ENCODE results near the gene PEX14. TPM values are rescaled to one million over a fixed set of nuclear protein-coding genes. Genes with fewer than 3 reads are reported as not detected.

Gene PEX14
- total RNA-seq, 1 donor from 2014 or later: 31.4 TPM

DNA sequence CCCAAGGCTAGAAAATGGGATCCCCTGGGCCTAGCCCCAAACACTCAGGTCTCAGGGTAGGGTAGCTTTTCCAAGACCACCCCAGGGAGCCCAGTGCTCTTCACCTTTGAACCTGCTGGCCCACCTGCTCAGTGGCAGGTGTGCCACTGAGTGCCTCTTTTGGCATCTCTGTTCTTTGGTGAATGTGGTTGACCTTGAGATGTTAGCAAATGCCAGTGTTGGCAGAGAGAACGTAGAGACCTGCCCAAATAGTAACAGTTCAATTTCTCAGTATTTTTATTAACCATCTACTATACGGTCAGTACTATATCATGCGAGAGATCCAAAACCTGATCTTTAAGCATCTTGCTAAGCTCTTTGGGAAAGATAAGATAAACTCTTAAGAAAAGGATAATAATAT lies 128.2 kb downstream of the PEX14 start:
- H3K9me3 Mint-ChIP-seq: no peaks in the 10 kb centered on the region
- no peak overlapping the region for H3K27ac Mint-ChIP-seq
- TF ChIP-seq, protein P1, sequence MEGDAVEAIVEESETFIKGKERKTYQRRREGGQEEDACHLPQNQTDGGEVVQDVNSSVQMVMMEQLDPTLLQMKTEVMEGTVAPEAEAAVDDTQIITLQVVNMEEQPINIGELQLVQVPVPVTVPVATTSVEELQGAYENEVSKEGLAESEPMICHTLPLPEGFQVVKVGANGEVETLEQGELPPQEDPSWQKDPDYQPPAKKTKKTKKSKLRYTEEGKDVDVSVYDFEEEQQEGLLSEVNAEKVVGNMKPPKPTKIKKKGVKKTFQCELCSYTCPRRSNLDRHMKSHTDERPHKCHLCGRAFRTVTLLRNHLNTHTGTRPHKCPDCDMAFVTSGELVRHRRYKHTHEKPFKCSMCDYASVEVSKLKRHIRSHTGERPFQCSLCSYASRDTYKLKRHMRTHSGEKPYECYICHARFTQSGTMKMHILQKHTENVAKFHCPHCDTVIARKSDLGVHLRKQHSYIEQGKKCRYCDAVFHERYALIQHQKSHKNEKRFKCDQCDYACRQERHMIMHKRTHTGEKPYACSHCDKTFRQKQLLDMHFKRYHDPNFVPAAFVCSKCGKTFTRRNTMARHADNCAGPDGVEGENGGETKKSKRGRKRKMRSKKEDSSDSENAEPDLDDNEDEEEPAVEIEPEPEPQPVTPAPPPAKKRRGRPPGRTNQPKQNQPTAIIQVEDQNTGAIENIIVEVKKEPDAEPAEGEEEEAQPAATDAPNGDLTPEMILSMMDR (IDR thresholded peaks at IDR 0.05; ENCODE audit: unreplicated experiment): no peak
- no peak for DNase-seq (ENCODE audit: low spot score in 2 of 2, unreplicated experiment in 2 of 2)
- H3K4me3 Mint-ChIP-seq: no peak overlapping the region
- H3K27me3 Mint-ChIP-seq (ENCODE audit: low read depth): peaks cover 14% of the 10 kb centered on the region
- peaks cover 13% of the 10 kb centered on the region for H3K36me3 Mint-ChIP-seq
- H3K4me1 Mint-ChIP-seq: peaks cover 27% of the 10 kb centered on the region

GRCh38 chr1:10604966-10605365 lies 130.2 kb downstream of the PEX14 start:
- DNase-seq (ENCODE audit: low spot score in 2 of 2, unreplicated experiment in 2 of 2): no peak
- Mint-ChIP-seq H3K27ac (no peak overlapping the region), H3K4me3 (no peak overlapping the region), H3K27me3 (ENCODE audit: low read depth) (peaks cover 14% of the 10 kb centered on the region), H3K9me3 (peaks cover 9% of the 10 kb centered on the region), H3K36me3 (peaks cover 21% of the 10 kb centered on the region), H3K4me1 (peaks cover 18% of the 10 kb centered on the region)
- TF ChIP-seq, protein P1 (IDR thresholded peaks at IDR 0.05; ENCODE audit: unreplicated experiment): no peak

GRCh38 chr1:10606064-10606463 lies 131.3 kb downstream of the PEX14 start:
- Mint-ChIP-seq H3K4me1 (peaks cover 18% of the 10 kb centered on the region), H3K4me3 (no peak overlapping the region), H3K36me3 (peaks cover 24% of the 10 kb centered on the region), H3K9me3 (peaks cover 9% of the 10 kb centered on the region), H3K27ac (no peak overlapping the region), H3K27me3 (ENCODE audit: low read depth) (peaks cover 14% of the 10 kb centered on the region)
- TF ChIP-seq, protein P1 (IDR thresholded peaks at IDR 0.05; ENCODE audit: unreplicated experiment): no peak
- no peak for DNase-seq (ENCODE audit: low spot score in 2 of 2, unreplicated experiment in 2 of 2)

DNA sequence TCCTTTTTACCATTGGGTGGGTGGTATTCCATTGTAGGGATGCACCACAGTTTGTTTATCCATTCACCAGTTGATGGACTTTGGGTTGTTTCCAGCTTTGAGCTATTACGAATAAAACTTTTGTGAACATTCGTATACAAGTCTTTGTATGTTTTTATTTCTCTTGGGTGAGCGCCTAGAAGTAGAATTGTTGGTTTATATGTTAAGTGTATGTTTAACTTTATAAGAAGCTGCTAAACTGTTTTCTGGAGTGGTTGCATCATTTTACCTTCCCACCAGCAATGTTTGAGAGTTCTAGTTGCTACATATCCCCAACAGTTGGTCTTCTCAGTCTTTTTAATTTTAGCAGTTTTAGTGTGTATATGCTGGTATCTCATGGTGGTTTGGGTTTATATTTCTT lies 132.5 kb downstream of the PEX14 start:
- Mint-ChIP-seq H3K27me3 (ENCODE audit: low read depth) (peaks cover 14% of the 10 kb centered on the region), H3K27ac (no peak overlapping the region), H3K36me3 (peaks cover 21% of the 10 kb centered on the region), H3K4me1 (peaks cover 8% of the 10 kb centered on the region), H3K4me3 (no peak overlapping the region), H3K9me3 (peaks cover 9% of the 10 kb centered on the region)
- TF ChIP-seq, protein P1 (IDR thresholded peaks at IDR 0.05; ENCODE audit: unreplicated experiment): no peak
- DNase-seq (ENCODE audit: low spot score in 2 of 2, unreplicated experiment in 2 of 2): no peak

DNA sequence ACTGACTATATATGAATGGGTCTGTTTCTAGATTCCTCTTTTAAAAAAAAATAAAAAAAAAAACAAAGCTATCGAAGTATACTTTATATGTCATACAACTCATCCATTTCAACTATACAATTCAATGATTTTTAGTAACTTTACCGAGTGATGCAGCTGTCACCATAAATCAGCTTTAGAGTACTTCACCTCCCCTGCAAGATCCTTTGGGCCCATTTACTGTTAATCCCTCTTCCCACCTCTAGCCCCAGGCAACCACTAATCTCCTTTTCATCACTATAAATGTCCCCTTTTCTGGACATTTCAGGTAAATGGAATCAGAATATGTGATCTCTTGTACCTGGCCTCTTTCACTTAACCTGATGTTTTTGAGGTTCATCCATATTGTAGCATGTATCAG lies 133.9 kb downstream of the PEX14 start:
- H3K9me3 Mint-ChIP-seq: peaks cover 9% of the 10 kb centered on the region

More for the DNA sequence above, 133.9 kb downstream of the PEX14 start:
- DNase-seq (ENCODE audit: low spot score in 2 of 2, unreplicated experiment in 2 of 2): no peak
- peaks cover 14% of the 10 kb centered on the region for H3K27me3 Mint-ChIP-seq (ENCODE audit: low read depth)
- H3K4me1 Mint-ChIP-seq: no peaks in the 10 kb centered on the region
- H3K4me3 Mint-ChIP-seq: no peak overlapping the region
- H3K27ac Mint-ChIP-seq: no peak overlapping the region
- peaks cover 21% of the 10 kb centered on the region for H3K36me3 Mint-ChIP-seq
- TF ChIP-seq, protein P1 (IDR thresholded peaks at IDR 0.05; ENCODE audit: unreplicated experiment): no peak

All from mesothelial cell of epicardium (in vitro differentiated cells).